ENCODE results near the gene PVALEF.
A peak's percentile ranks its signal among the peaks of the same experiment; 100 is the strongest.

Gene PVALEF

DNA sequence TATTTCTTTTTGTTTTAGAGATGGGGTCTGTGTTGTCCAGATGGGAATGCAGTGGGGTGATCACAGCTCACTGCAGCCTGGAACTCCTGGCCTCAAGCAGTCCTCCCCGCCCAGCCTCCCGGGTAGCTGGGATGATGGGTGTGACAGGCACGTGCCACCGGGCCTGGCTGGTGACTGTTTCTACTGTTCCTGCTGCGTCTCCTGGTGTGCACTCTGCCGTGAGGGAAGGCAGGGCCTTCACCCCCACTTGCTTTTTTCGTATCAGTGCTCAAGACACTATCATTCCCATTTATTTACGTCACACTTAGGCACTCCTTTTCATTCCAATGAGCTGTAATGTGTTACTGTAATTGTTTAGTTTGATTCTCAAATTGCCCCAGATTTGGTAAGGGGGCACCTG, 25.3 kb upstream of the PVALEF start:
- Histone ChIP-seq H3K27me3 (ENCODE audit: insufficient read depth, poor library complexity, severe bottlenecking) (peaks cover 4% of the 10 kb centered on the region), H3K27ac (replicated peaks) (no peak overlapping the region), H3K4me3 (replicated peaks; ENCODE audit: insufficient read depth, low read length) (no peak overlapping the region)
- TF ChIP-seq, protein P1, sequence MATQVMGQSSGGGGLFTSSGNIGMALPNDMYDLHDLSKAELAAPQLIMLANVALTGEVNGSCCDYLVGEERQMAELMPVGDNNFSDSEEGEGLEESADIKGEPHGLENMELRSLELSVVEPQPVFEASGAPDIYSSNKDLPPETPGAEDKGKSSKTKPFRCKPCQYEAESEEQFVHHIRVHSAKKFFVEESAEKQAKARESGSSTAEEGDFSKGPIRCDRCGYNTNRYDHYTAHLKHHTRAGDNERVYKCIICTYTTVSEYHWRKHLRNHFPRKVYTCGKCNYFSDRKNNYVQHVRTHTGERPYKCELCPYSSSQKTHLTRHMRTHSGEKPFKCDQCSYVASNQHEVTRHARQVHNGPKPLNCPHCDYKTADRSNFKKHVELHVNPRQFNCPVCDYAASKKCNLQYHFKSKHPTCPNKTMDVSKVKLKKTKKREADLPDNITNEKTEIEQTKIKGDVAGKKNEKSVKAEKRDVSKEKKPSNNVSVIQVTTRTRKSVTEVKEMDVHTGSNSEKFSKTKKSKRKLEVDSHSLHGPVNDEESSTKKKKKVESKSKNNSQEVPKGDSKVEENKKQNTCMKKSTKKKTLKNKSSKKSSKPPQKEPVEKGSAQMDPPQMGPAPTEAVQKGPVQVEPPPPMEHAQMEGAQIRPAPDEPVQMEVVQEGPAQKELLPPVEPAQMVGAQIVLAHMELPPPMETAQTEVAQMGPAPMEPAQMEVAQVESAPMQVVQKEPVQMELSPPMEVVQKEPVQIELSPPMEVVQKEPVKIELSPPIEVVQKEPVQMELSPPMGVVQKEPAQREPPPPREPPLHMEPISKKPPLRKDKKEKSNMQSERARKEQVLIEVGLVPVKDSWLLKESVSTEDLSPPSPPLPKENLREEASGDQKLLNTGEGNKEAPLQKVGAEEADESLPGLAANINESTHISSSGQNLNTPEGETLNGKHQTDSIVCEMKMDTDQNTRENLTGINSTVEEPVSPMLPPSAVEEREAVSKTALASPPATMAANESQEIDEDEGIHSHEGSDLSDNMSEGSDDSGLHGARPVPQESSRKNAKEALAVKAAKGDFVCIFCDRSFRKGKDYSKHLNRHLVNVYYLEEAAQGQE (IDR thresholded peaks at IDR 0.05; ENCODE audit: insufficient replicate concordance, low read depth): no peak
- TF ChIP-seq, protein P2, sequence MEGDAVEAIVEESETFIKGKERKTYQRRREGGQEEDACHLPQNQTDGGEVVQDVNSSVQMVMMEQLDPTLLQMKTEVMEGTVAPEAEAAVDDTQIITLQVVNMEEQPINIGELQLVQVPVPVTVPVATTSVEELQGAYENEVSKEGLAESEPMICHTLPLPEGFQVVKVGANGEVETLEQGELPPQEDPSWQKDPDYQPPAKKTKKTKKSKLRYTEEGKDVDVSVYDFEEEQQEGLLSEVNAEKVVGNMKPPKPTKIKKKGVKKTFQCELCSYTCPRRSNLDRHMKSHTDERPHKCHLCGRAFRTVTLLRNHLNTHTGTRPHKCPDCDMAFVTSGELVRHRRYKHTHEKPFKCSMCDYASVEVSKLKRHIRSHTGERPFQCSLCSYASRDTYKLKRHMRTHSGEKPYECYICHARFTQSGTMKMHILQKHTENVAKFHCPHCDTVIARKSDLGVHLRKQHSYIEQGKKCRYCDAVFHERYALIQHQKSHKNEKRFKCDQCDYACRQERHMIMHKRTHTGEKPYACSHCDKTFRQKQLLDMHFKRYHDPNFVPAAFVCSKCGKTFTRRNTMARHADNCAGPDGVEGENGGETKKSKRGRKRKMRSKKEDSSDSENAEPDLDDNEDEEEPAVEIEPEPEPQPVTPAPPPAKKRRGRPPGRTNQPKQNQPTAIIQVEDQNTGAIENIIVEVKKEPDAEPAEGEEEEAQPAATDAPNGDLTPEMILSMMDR (IDR thresholded peaks at IDR 0.05; ENCODE audit: insufficient read depth, low read length): no peak
- TF ChIP-seq GABPA (IDR thresholded peaks at IDR 0.05; ENCODE audit: low read depth) (no peak), POLR2AphosphoS5 (IDR thresholded peaks at IDR 0.05; ENCODE audit: low read depth) (no peak), SPI1 (IDR thresholded peaks at IDR 0.05; ENCODE audit: borderline replicate concordance, low read depth) (no peak)
- no peak for DNase-seq (ENCODE audit: low read depth in 1 of 2, low spot score in 1 of 2)

DNA sequence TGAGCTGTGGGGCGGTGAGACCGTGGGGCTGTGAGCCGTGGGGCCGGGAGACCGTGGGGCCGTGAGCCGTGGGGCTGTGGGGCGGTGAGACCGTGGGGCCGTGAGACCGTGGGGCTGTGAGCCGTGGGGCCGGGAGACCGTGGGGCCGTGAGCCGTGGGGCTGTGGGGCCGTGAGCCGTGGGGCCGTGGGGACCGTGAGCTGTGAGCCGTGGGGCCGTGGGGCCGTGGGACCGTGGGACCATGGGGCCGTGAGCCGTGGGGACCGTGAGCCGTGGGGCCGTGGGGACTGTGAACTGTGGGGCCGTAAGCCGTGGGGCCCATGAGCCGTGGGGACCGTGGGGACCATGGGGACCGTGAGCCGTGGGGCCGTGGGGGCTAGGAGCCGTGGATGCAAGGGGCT, 24.6 kb upstream of the PVALEF start:
- TF ChIP-seq, protein P1 (IDR thresholded peaks at IDR 0.05; ENCODE audit: insufficient replicate concordance, low read depth): no peak
- TF ChIP-seq GABPA (IDR thresholded peaks at IDR 0.05; ENCODE audit: low read depth) (no peak), POLR2AphosphoS5 (IDR thresholded peaks at IDR 0.05; ENCODE audit: low read depth) (no peak), SPI1 (IDR thresholded peaks at IDR 0.05; ENCODE audit: borderline replicate concordance, low read depth) (no peak)
- TF ChIP-seq, protein P2 (IDR thresholded peaks at IDR 0.05; ENCODE audit: insufficient read depth, low read length): no peak
- Histone ChIP-seq H3K4me3 (replicated peaks; ENCODE audit: insufficient read depth, low read length) (no peak overlapping the region), H3K27ac (replicated peaks) (no peak overlapping the region), H3K27me3 (ENCODE audit: insufficient read depth, poor library complexity, severe bottlenecking) (peaks cover 2% of the 10 kb centered on the region)
- no peak for DNase-seq (ENCODE audit: low read depth in 1 of 2, low spot score in 1 of 2)

DNA sequence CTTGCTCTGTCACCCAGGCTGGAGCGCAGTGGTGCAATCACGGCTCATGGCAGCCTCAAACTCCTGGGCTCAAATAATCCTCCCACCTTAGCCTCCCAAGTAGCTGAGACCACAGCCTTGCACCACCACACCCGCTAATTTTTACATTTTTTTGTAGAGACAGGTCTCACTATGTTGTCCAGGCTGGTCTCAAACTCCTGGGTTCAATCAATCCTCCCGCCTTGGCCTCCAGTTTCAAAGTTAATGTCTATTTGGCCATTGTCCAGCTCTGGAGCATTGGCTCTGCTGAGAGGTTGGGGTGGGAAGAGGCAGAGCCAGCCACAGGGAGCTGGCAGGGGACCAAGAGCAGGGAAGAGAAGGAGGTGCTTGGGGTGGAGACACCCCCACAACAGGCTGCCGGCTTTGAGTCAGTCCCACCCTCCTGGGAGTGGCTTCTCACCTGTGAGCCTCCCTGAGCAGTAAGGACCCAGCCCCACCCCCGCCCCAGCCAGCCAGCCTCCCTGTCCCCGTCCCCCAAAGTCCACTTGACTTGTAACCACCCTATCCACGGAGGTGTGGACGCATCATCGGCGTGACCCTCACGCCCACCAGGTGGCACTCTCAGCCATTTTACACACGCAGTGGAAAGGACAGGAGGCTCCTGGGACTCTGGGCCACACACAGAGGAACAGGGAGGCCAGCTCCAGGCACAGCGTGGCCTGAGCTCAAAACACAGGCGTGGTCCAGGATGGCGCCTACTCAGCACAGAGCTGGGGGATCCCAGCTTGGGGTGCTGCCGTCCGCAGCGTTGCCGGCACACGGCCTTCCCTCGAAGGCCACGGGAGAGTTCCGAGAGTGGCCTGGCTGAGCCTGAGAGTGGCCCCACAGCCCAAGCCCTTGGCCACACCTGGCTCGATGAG, 22.8 kb upstream of the PVALEF start:
- no peak overlapping the region for H3K27ac ChIP-seq (replicated peaks)
- peak; percentile 67 to 84 for DNase-seq (ENCODE audit: low read depth in 1 of 2, low spot score in 1 of 2)
- no peak overlapping the region for H3K4me3 ChIP-seq (replicated peaks; ENCODE audit: insufficient read depth, low read length)
- no peak for TF ChIP-seq POLR2AphosphoS5 (IDR thresholded peaks at IDR 0.05; ENCODE audit: low read depth)
- TF ChIP-seq, protein P2 (IDR thresholded peaks at IDR 0.05; ENCODE audit: insufficient read depth, low read length): peak; percentile 72
- no peaks in the 10 kb centered on the region for H3K27me3 ChIP-seq (ENCODE audit: insufficient read depth, poor library complexity, severe bottlenecking)
